Keratinocyte (primary cell): Measurements from ENCODE around the gene ZNF526. TPM values are rescaled to one million over a fixed set of nuclear protein-coding genes. Genes with fewer than 3 reads are reported as not detected.

Experiments
- DNase-seq: peaks from one replicate; pipeline ENCODE4 v3.0.0-alpha.2; 2011; ENCODE audit warnings: low read depth, missing footprints, low spot score
- FAIRE-seq: peaks from 2 replicates; lab custom pipeline; 2011; peaks lifted over from hg19 to GRCh38; lab: Jason Lieb, UNC
- H2AFZ ChIP-seq: 2 replicates; pipeline ENCODE4 v1.6.0; 2012; ENCODE audit warnings: low read length, control low read depth, inconsistent platforms; ENCODE audit not compliant: control insufficient read depth
- H3K27ac ChIP-seq: 2 replicates; pipeline ENCODE4 v1.5.1; 2011; ENCODE audit warnings: low read length; ENCODE audit not compliant: control insufficient read depth, insufficient read depth
- H3K27me3 ChIP-seq: 3 replicates; pipeline ENCODE4 v1.6.0; 2011; ENCODE audit warnings: low read length; ENCODE audit not compliant: control insufficient read depth, insufficient read depth; ENCODE audit errors: extremely low read depth
- H3K36me3 ChIP-seq, 2 experiments: 2 replicates in 1 of 2; 3 replicates in 1 of 2; pipeline ENCODE4 v1.5.1; 2011; ENCODE audit warnings: low read length in 2 of 2, mild to moderate bottlenecking in 1 of 2; ENCODE audit not compliant: control insufficient read depth in 2 of 2, insufficient read depth in 2 of 2; ENCODE audit errors: extremely low read depth in 1 of 2
- H3K4me1 ChIP-seq: 3 replicates; pipeline ENCODE4 v1.5.1; 2011; ENCODE audit warnings: low read length; ENCODE audit not compliant: control insufficient read depth, insufficient read depth; ENCODE audit errors: extremely low read depth
- H3K4me2 ChIP-seq: 3 replicates; pipeline ENCODE4 v1.6.0; 2011; ENCODE audit warnings: low read depth, low read length; ENCODE audit not compliant: control insufficient read depth, insufficient read depth; ENCODE audit errors: extremely low read depth
- H3K4me3 ChIP-seq, 3 experiments: fragments of 200-600 bp in 1 of 3; sonication (generic) in 1 of 3; 2 replicates in 2 of 3; 3 replicates in 1 of 3; pipeline ENCODE4 v1.5.1; 2011 to 2016; ENCODE audit warnings: low read length in 3 of 3, mild to moderate bottlenecking in 3 of 3, control low read depth in 2 of 3, inconsistent platforms in 1 of 3, low read depth in 1 of 3, mixed read lengths in 1 of 3, mixed run types in 1 of 3, moderate library complexity in 1 of 3; ENCODE audit not compliant: control insufficient read depth in 2 of 3, insufficient read depth in 2 of 3; ENCODE audit errors: extremely low read depth in 1 of 3
- H3K79me2 ChIP-seq: 2 replicates; pipeline ENCODE4 v1.6.0; 2012; ENCODE audit warnings: low read length; ENCODE audit not compliant: control insufficient read depth, insufficient read depth
- H3K9ac ChIP-seq: 3 replicates; pipeline ENCODE4 v1.6.0; 2011; ENCODE audit warnings: low read length; ENCODE audit not compliant: control insufficient read depth, insufficient read depth; ENCODE audit errors: extremely low read depth
- H3K9me1 ChIP-seq: 3 replicates; pipeline ENCODE4 v1.6.0; 2011; ENCODE audit warnings: low read length; ENCODE audit not compliant: control insufficient read depth, insufficient read depth; ENCODE audit errors: extremely low read depth
- H3K9me3 ChIP-seq: 2 replicates; pipeline ENCODE4 v1.5.1; 2012; ENCODE audit warnings: low read depth, low read length; ENCODE audit not compliant: control insufficient read depth
- H4K20me1 ChIP-seq: 3 replicates; pipeline ENCODE4 v1.6.0; 2011; ENCODE audit warnings: low read length; ENCODE audit not compliant: control insufficient read depth, insufficient read depth; ENCODE audit errors: extremely low read depth
- CTCF ChIP-seq, 3 experiments: IDR thresholded peaks in 1 of 3; conservative IDR thresholded peaks in 1 of 3; optimal IDR thresholded peaks in 1 of 3; 2 replicates in 2 of 3; 3 replicates in 1 of 3; pipeline versions ENCODE3 to v1.5.1; 2011; ENCODE audit warnings: low read length in 3 of 3, mild to moderate bottlenecking in 3 of 3, moderate library complexity in 2 of 3, control low read depth in 1 of 3, inconsistent platforms in 1 of 3; ENCODE audit not compliant: insufficient read depth in 2 of 3; ENCODE audit errors: extremely low read depth in 1 of 3
- EZH2 ChIP-seq: IDR thresholded peaks from one replicate; pipeline ENCODE4 v1.6.1; 2012; ENCODE audit warnings: inconsistent platforms, mild to moderate bottlenecking, low read length, moderate library complexity
- dilution Hi-C: fragments of 300-500 bp; cut with MboI; formaldehyde crosslinking; loops from one replicate; pipeline ENCODE4 v1.7.0; 2020; ENCODE audit warnings: low sequenced_read_pairs; ENCODE audit not compliant: extremely low pct_ligation_motif_present
- polyA plus RNA-seq, 5 experiments: library from polyadenylated mRNA; depleted of rRNA in 3 of 5; stranded (reverse) in 3 of 5; stranded (forward) in 1 of 5; unstranded in 1 of 5; fragments of >200 nt; gene quantifications; 1 replicate in 1 of 5; 2 replicates in 3 of 5; 3 replicates in 1 of 5; pipeline versions ENCODE4 v1.2.1 to v1.2.3, GENCODE V29; 2011 to 2012; ENCODE audit warnings: missing spikeins in 2 of 5, low read depth in 1 of 5, low replicate concordance in 1 of 5

The ZNF526 gene
- polyA plus RNA-seq, 1 donor (not counting 4 experiments of a cell fraction or from before 2014, with no cell fraction given), result 5.4 TPM

- H4K20me1 ChIP-seq, result no peaks in the 10 kb centered on the region
- H3K79me2 ChIP-seq, result no peaks in the 10 kb centered on the region
- dilution Hi-C loops, result no loop called here
- FAIRE-seq (peak; percentile 5), DNase-seq (no peak)
- H3K4me1 ChIP-seq, result peaks cover 10% of the 10 kb centered on the region
- no peak overlapping the region for H3K9ac ChIP-seq
- H3K36me3 ChIP-seq, result no peaks in the 10 kb centered on the region
- H3K4me2 ChIP-seq, result no peak overlapping the region
- H3K27me3 ChIP-seq, result no peaks in the 10 kb centered on the region
- TF ChIP-seq CTCF (optimal IDR thresholded peaks at IDR 0.05 in 1 of 3, IDR thresholded peaks at IDR 0.05 in 1 of 3, conservative IDR thresholded peaks at IDR 0.05 in 1 of 3; ENCODE audit: extremely low read depth in 1 of 3, insufficient read depth in 2 of 3, low read length in 3 of 3), result no peak
- no peak for TF ChIP-seq EZH2
- H3K9me1 ChIP-seq, result no peaks in the 10 kb centered on the region
- H2AFZ ChIP-seq, result no peak overlapping the region
- H3K27ac ChIP-seq, result no peak overlapping the region
- no peak overlapping the region for H3K4me3 ChIP-seq
- H3K9me3 ChIP-seq, result no peaks in the 10 kb centered on the region
Observed at GRCh38 chr19:42185277-42185676, 34.8 kb upstream of the ZNF526 start.

- Histone ChIP-seq H3K4me1 (peaks cover 27% of the 10 kb centered on the region), H3K4me3 (no peak overlapping the region), H3K27me3 (no peaks in the 10 kb centered on the region), H4K20me1 (no peaks in the 10 kb centered on the region), H3K4me2 (no peak overlapping the region), H2AFZ (no peak overlapping the region), H3K9ac (no peak overlapping the region), H3K27ac (no peak overlapping the region), H3K9me1 (no peaks in the 10 kb centered on the region), H3K79me2 (no peaks in the 10 kb centered on the region), H3K36me3 (no peaks in the 10 kb centered on the region), H3K9me3 (peaks cover 2% of the 10 kb centered on the region)
- FAIRE-seq (no peak), DNase-seq (no peak)
- TF ChIP-seq CTCF (optimal IDR thresholded peaks at IDR 0.05 in 1 of 3, IDR thresholded peaks at IDR 0.05 in 1 of 3, conservative IDR thresholded peaks at IDR 0.05 in 1 of 3; ENCODE audit: extremely low read depth in 1 of 3, insufficient read depth in 2 of 3, low read length in 3 of 3) (no peak), EZH2 (no peak)
- dilution Hi-C loops, result no loop called here
Observed at GRCh38 chr19:42188665-42189064, 31.4 kb upstream of the ZNF526 start.
